Activated T-helper 1 cell treated with anti-CD3 and anti-CD28 coated beads, Interleukin-2, amount 50 U/mL, for 16 hours (primary cell): ENCODE results near the gene ANO2.

Experiments
- DNase-seq, 2 donors: peaks; one replicate each; pipeline ENCODE4 v3.0.0-alpha.2; 2020; ENCODE audit warnings: low read depth in 1 of 2, low spot score in 1 of 2

The ANO2 gene

GRCh38 chr12:5733916-5734315 is 211.1 kb downstream of the ANO2 start:
- DNase-seq, result no peak

- no peak for DNase-seq
Observed at GRCh38 chr12:5733136-5733755, 211.8 kb downstream of the ANO2 start.

- no peak for DNase-seq
Observed at GRCh38 chr12:5730962-5731361, 214.1 kb downstream of the ANO2 start.

- no peak for DNase-seq
Observed at GRCh38 chr12:5723711-5724252, 221.3 kb downstream of the ANO2 start.

GRCh38 chr12:5723071-5723470 is 222.0 kb downstream of the ANO2 start:
- no peak for DNase-seq

- DNase-seq, result no peak
Observed at GRCh38 chr12:5720381-5721005, 224.6 kb downstream of the ANO2 start.

- DNase-seq, result no peak
Observed at GRCh38 chr12:5718680-5719079, 226.4 kb downstream of the ANO2 start.

- DNase-seq, result no peak
Observed at GRCh38 chr12:5718073-5718472, 227.0 kb downstream of the ANO2 start.

- DNase-seq, result no peak
Observed at GRCh38 chr12:5716976-5717375, 228.1 kb downstream of the ANO2 start.

GRCh38 chr12:5716201-5716600 is 228.9 kb downstream of the ANO2 start:
- DNase-seq, result no peak

GRCh38 chr12:5715021-5715420 is 230.0 kb downstream of the ANO2 start:
- no peak for DNase-seq

- DNase-seq, result no peak
Observed at GRCh38 chr12:5713599-5714081, 231.4 kb downstream of the ANO2 start.

GRCh38 chr12:5710260-5710878 is 234.7 kb downstream of the ANO2 start:
- DNase-seq, result no peak

- DNase-seq, result no peak
Observed at GRCh38 chr12:5708371-5708770, 236.7 kb downstream of the ANO2 start.

- DNase-seq, result no peak
Observed at GRCh38 chr12:5706247-5706646, 238.8 kb downstream of the ANO2 start.

GRCh38 chr12:5705791-5706190 is 239.3 kb downstream of the ANO2 start:
- DNase-seq, result no peak

GRCh38 chr12:5694759-5695409 is 250.2 kb downstream of the ANO2 start:
- DNase-seq, result no peak

GRCh38 chr12:5692850-5693249 is 252.2 kb downstream of the ANO2 start:
- no peak for DNase-seq

- DNase-seq, result no peak
Observed at GRCh38 chr12:5691943-5692342, 253.1 kb downstream of the ANO2 start.

GRCh38 chr12:5690240-5690639 is 254.8 kb downstream of the ANO2 start:
- DNase-seq, result no peak

- DNase-seq, result no peak
Observed at GRCh38 chr12:5689773-5690172, 255.3 kb downstream of the ANO2 start.

- no peak for DNase-seq
Observed at GRCh38 chr12:5688226-5688625, 256.8 kb downstream of the ANO2 start.
